Karpas-422 (cell line): ENCODE measurements around the gene PITPNC1. TPM values are rescaled to one million over a fixed set of nuclear protein-coding genes. Genes with fewer than 3 reads are reported as not detected.

ENCODE experiments used
- DNase-seq: peaks from one replicate; pipeline ENCODE4 v3.0.0-alpha.2; 2015
- H2AFZ ChIP-seq: fragments of 200-600 bp; sonication (generic); 2 replicates; pipeline ENCODE4 v1.6.1; 2014; ENCODE audit warnings: antibody characterized with exemption, low read length, mixed read lengths
- H3K27ac ChIP-seq: fragments of 200-600 bp; sonication (generic); 2 replicates; pipeline ENCODE4 v1.5.1; 2014; ENCODE audit warnings: mild to moderate bottlenecking, low read length, moderate library complexity
- H3K27me3 ChIP-seq: fragments of 200-600 bp; sonication (generic); 2 replicates; pipeline ENCODE4 v1.6.1; 2014; ENCODE audit warnings: low read length, mixed read lengths
- H3K36me3 ChIP-seq: fragments of 200-600 bp; sonication (generic); 2 replicates; pipeline ENCODE4 v1.6.1; 2014; ENCODE audit warnings: low read length, mixed read lengths; ENCODE audit not compliant: insufficient read depth
- H3K4me1 ChIP-seq: fragments of 200-600 bp; sonication (generic); 2 replicates; pipeline ENCODE4 v1.6.1; 2014; ENCODE audit warnings: mild to moderate bottlenecking, low read length, mixed read lengths
- H3K4me2 ChIP-seq: fragments of 200-600 bp; sonication (generic); 2 replicates; pipeline ENCODE4 v1.6.1; 2014; ENCODE audit warnings: low read length, low read depth, mild to moderate bottlenecking; ENCODE audit not compliant: poor library complexity, severe bottlenecking
- H3K4me3 ChIP-seq: fragments of 200-600 bp; sonication (generic); 2 replicates; pipeline ENCODE4 v1.5.1; 2014; ENCODE audit warnings: mild to moderate bottlenecking, antibody characterized with exemption, low read length, mixed read lengths
- H3K79me2 ChIP-seq: fragments of 200-600 bp; sonication (generic); 2 replicates; pipeline ENCODE4 v1.6.1; 2014; ENCODE audit warnings: mild to moderate bottlenecking, low read length, mixed read lengths
- H3K9ac ChIP-seq: fragments of 200-600 bp; sonication (generic); 2 replicates; pipeline ENCODE4 v1.6.0; 2014; ENCODE audit warnings: low read length
- H3K9me2 ChIP-seq: fragments of 200-600 bp; sonication (generic), shearing (Covaris generic); replicated peaks from 2 replicates; pipeline ENCODE4 v1.6.0; 2014; ENCODE audit warnings: mild to moderate bottlenecking, low read length, moderate library complexity; ENCODE audit not compliant: insufficient read depth
- H3K9me3 ChIP-seq: fragments of 300-700, 200-600 bp; sonication (generic); 2 replicates; pipeline ENCODE4 v1.6.1; 2014; ENCODE audit warnings: low read length, mixed read lengths
- H4K20me1 ChIP-seq: fragments of 200-600 bp; sonication (generic); 2 replicates; pipeline ENCODE4 v1.6.1; 2014; ENCODE audit warnings: mild to moderate bottlenecking, antibody characterized with exemption, low read length, low read depth; ENCODE audit not compliant: insufficient read depth
- total RNA-seq: library from RNA; depleted of rRNA; stranded (reverse); fragments of >200 nt; shearing (Covaris generic); gene quantifications from 2 replicates; pipeline ENCODE4 v1.2.3, GENCODE V29; 2014; ENCODE audit warnings: low replicate concordance

PITPNC1 gene
- total RNA-seq, 1 experiment from 2014 or later, result 3.8 TPM

GRCh38 chr17:67707442-67707841 is 330.4 kb downstream of the PITPNC1 start:
- Histone ChIP-seq H3K4me1 (peaks cover 9% of the 10 kb centered on the region), H3K4me2 (no peak overlapping the region), H3K9me2 (no peaks in the 10 kb centered on the region), H3K79me2 (no peaks in the 10 kb centered on the region), H3K9me3 (no peaks in the 10 kb centered on the region), H2AFZ (no peak overlapping the region), H3K9ac (no peak overlapping the region), H3K36me3 (no peaks in the 10 kb centered on the region), H4K20me1 (no peaks in the 10 kb centered on the region), H3K27me3 (no peaks in the 10 kb centered on the region), H3K4me3 (no peak overlapping the region), H3K27ac (no peak overlapping the region)
- DNase-seq, result peak; percentile 48

DNA sequence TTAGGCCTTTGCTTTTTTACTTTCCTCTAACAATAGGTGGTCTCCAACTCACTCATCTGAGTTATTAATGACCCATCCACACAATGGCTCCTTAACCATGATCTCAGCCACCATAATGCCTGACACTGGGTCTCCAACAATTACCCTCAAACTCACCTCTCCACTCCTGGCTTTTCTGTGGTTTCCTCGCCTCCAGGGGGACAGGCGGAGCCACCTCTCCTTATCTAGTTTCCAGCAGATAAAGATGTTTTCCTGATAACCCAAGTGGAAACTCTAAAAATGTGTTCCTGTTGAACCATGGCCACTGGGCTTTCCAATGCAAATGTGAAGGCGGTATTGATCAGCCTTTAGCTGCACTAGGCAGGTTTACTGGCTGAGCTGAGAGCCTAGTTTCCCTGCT is 331.3 kb downstream of the PITPNC1 start:
- Histone ChIP-seq H3K9ac (no peak overlapping the region), H3K36me3 (no peaks in the 10 kb centered on the region), H3K4me2 (no peak overlapping the region), H2AFZ (no peak overlapping the region), H3K4me3 (no peak overlapping the region), H4K20me1 (no peaks in the 10 kb centered on the region), H3K79me2 (no peaks in the 10 kb centered on the region), H3K27ac (no peak overlapping the region), H3K27me3 (no peaks in the 10 kb centered on the region), H3K9me2 (no peaks in the 10 kb centered on the region), H3K4me1 (peaks cover 9% of the 10 kb centered on the region), H3K9me3 (peaks cover 4% of the 10 kb centered on the region)
- DNase-seq, result no peak

DNA sequence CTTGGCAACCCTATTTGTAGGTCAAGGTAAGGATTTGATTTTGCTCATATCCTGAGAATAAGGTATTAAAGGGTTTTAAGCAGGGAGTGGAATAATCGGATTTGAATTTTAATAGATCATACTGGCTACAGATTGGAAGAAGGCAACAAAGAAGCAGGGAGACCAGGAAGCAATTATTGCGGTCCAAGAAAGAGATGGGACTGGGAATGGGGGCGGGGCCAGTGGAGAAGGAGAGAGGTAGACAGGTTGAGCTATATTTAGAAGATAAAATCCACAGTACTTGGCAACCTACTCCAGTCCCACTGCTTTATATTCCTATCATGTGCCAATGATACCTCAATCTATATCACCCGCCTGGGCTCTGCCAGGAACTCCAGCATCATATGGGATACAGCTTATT is 334.8 kb downstream of the PITPNC1 start:
- no peaks in the 10 kb centered on the region for H3K36me3 ChIP-seq
- H3K4me3 ChIP-seq, result no peak overlapping the region
- no peaks in the 10 kb centered on the region for H3K27me3 ChIP-seq
- H3K9me2 ChIP-seq, result no peaks in the 10 kb centered on the region
- no peak overlapping the region for H2AFZ ChIP-seq
- DNase-seq, result no peak
- peaks cover 15% of the 10 kb centered on the region for H3K4me1 ChIP-seq
- no peaks in the 10 kb centered on the region for H4K20me1 ChIP-seq
- no peak overlapping the region for H3K4me2 ChIP-seq
- no peak overlapping the region for H3K9ac ChIP-seq
- peaks cover 5% of the 10 kb centered on the region for H3K9me3 ChIP-seq
- no peak overlapping the region for H3K27ac ChIP-seq
- no peaks in the 10 kb centered on the region; the same call in 1 of the 2 replicates for H3K79me2 ChIP-seq

DNA sequence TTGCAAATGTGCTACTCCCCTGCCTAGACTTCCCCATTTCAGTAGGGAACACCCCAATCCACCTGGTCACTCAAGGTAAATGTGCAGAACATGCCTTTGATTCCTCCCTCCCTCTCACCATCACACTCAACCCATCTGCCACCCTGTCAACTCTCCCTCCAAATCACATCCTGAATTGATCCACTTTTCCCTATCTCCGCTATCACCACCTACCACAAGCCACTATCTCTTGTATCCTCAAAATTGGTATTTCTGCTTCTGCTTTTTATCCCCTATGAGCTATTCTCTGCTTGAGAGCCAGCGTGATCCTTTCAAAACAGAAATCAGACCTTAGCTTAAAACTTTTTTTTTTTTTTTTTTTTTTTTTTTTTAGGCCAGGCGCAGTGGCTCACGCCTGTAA is 335.3 kb downstream of the PITPNC1 start:
- DNase-seq, result no peak
- Histone ChIP-seq H3K79me2 (peaks cover 3% of the 10 kb centered on the region; the same call in 1 of the 2 replicates), H3K27me3 (no peaks in the 10 kb centered on the region), H3K4me3 (no peak overlapping the region), H2AFZ (no peak overlapping the region), H3K4me2 (no peak overlapping the region), H3K36me3 (no peaks in the 10 kb centered on the region), H3K27ac (no peak overlapping the region), H4K20me1 (no peaks in the 10 kb centered on the region), H3K4me1 (peaks cover 13% of the 10 kb centered on the region), H3K9ac (no peak overlapping the region), H3K9me2 (no peaks in the 10 kb centered on the region), H3K9me3 (peaks cover 5% of the 10 kb centered on the region)

- Histone ChIP-seq H3K79me2 (peaks cover 7% of the 10 kb centered on the region), H3K36me3 (no peaks in the 10 kb centered on the region)
Observed at GRCh38 chr17:67713169-67713568, 336.1 kb downstream of the PITPNC1 start.

GRCh38 chr17:67716405-67716798 is 339.3 kb downstream of the PITPNC1 start:
- H3K9me3 ChIP-seq, result peaks cover 5% of the 10 kb centered on the region
- no peak overlapping the region for H3K27ac ChIP-seq
- peaks cover 10% of the 10 kb centered on the region; the same call in 1 of the 2 replicates for H3K36me3 ChIP-seq
- H3K4me3 ChIP-seq, result peak overlapping the region; percentile 95
- H3K9ac ChIP-seq, result peak overlapping the region; percentile 87
- peak overlapping the region; percentile 87 for H3K4me2 ChIP-seq
- DNase-seq, result no peak
- no peak overlapping the region for H2AFZ ChIP-seq
- peaks cover 6% of the 10 kb centered on the region; the same call in 1 of the 2 replicates for H4K20me1 ChIP-seq
- H3K27me3 ChIP-seq, result no peaks in the 10 kb centered on the region
- peaks cover 21% of the 10 kb centered on the region for H3K4me1 ChIP-seq
- H3K9me2 ChIP-seq, result no peaks in the 10 kb centered on the region
- H3K79me2 ChIP-seq, result peaks cover 35% of the 10 kb centered on the region

More at GRCh38 chr17:67713169-67713568, 336.1 kb downstream of the PITPNC1 start:
- no peak overlapping the region for H2AFZ ChIP-seq
- no peak overlapping the region for H3K9ac ChIP-seq
- H3K27me3 ChIP-seq, result no peaks in the 10 kb centered on the region
- no peak overlapping the region for H3K4me3 ChIP-seq
- H3K9me2 ChIP-seq, result no peaks in the 10 kb centered on the region
- H4K20me1 ChIP-seq, result no peaks in the 10 kb centered on the region
- peaks cover 7% of the 10 kb centered on the region for H3K4me1 ChIP-seq
- H3K4me2 ChIP-seq, result no peak overlapping the region
- no peak for DNase-seq
- peaks cover 5% of the 10 kb centered on the region for H3K9me3 ChIP-seq
- H3K27ac ChIP-seq, result no peak overlapping the region

GRCh38 chr17:67717192-67717623 is 340.1 kb downstream of the PITPNC1 start:
- peaks cover 18% of the 10 kb centered on the region for H3K36me3 ChIP-seq
- H3K4me2 ChIP-seq, result peak overlapping the region; percentile 87
- peaks cover 21% of the 10 kb centered on the region for H3K4me1 ChIP-seq
- peaks cover 6% of the 10 kb centered on the region; the same call in 1 of the 2 replicates for H4K20me1 ChIP-seq
- peak; percentile 73 for DNase-seq
- peaks cover 44% of the 10 kb centered on the region for H3K79me2 ChIP-seq
- peak overlapping the region; percentile 95 for H3K4me3 ChIP-seq
- H2AFZ ChIP-seq, result no peak overlapping the region
- H3K9me3 ChIP-seq, result peaks cover 5% of the 10 kb centered on the region
- H3K9ac ChIP-seq, result peak overlapping the region; percentile 87
- no peaks in the 10 kb centered on the region for H3K27me3 ChIP-seq
- peak overlapping the region; percentile 78 for H3K27ac ChIP-seq
- H3K9me2 ChIP-seq, result no peaks in the 10 kb centered on the region

- peaks cover 5% of the 10 kb centered on the region for H3K9me3 ChIP-seq
- H3K4me1 ChIP-seq, result peaks cover 21% of the 10 kb centered on the region
- H3K79me2 ChIP-seq, result peaks cover 44% of the 10 kb centered on the region
- peak; percentile 100 for DNase-seq
- H3K4me2 ChIP-seq, result peak within 1 kb of the TSS; percentile 87
- no peaks in the 10 kb centered on the region for H3K27me3 ChIP-seq
- peak within 1 kb of the TSS; percentile 95 for H3K4me3 ChIP-seq
- H2AFZ ChIP-seq, result peak within 1 kb of the TSS; percentile 57; the same call in 1 of the 2 replicates
- H3K27ac ChIP-seq, result peak within 1 kb of the TSS; percentile 84
- H3K9me2 ChIP-seq, result no peaks in the 10 kb centered on the region
- H3K36me3 ChIP-seq, result peaks cover 24% of the 10 kb centered on the region
- peaks cover 6% of the 10 kb centered on the region; the same call in 1 of the 2 replicates for H4K20me1 ChIP-seq
- H3K9ac ChIP-seq, result peak within 1 kb of the TSS; percentile 98
Observed at GRCh38 chr17:67717624-67718324, 340.7 kb downstream of the PITPNC1 start, which contains the start of gene NOL11. NOL11 (plus strand) TSS chr17:67717936; CDS start chr17:67717948, 12 bp downstream.
